ENCODE results near the gene AKAP7.

GRCh38 chr6:131130554-131130940 is 4.7 kb upstream of the AKAP7 start:
- no peak for TF ChIP-seq CTCF (optimal IDR thresholded peaks at IDR 0.05 in 1 of 3, IDR thresholded peaks at IDR 0.05 in 1 of 3, conservative IDR thresholded peaks at IDR 0.05 in 1 of 3; ENCODE audit: extremely low read depth in 1 of 3, insufficient read depth in 2 of 3, low read length in 3 of 3)
- TF ChIP-seq EZH2 (IDR thresholded peaks at IDR 0.05; ENCODE audit: low read length): no peak
